GM12878 (cell line): ENCODE data around the gene PXDC1. TPM values are rescaled to one million over a fixed set of nuclear protein-coding genes. Genes with fewer than 3 reads are reported as not detected.

Experiments
- ATAC-seq: fragments of 200-7000 bp; cut with Tn5 transposase; 3 replicates; pipeline ENCODE4 v1.9.1; 2020; ENCODE audit warnings: mild to moderate bottlenecking, moderate library complexity
- BruUV-seq: library from RNA; stranded (reverse); fragments of 400-500 nt; replicated peaks from 2 replicates; lab custom pipeline; 2021; lab: Mats Ljungman, UMichigan
- CTCF ChIA-PET: fragments of 300-600 bp; sonication (Branson Sonifier 250); formaldehyde crosslinking; extraction: SDS; loops from one replicate; lab custom pipeline; 2021; ENCODE audit warnings: inconsistent platforms; lab: Yijun Ruan, JAX
- POLR2A ChIA-PET: fragments of 350-600 bp; formaldehyde crosslinking; extraction: SDS; loops from one replicate; lab custom pipeline; 2021; ENCODE audit warnings: inconsistent platforms; lab: Charles Lee
- RAD21 ChIA-PET: fragments of 300-600 bp; sonication (Branson Sonifier 250); formaldehyde crosslinking; loops from one replicate; lab custom pipeline; 2023; ENCODE audit warnings: antibody characterized with exemption; ENCODE audit not compliant: unreplicated experiment; lab: Charles Lee
- SMC1A ChIA-PET: fragments of 300-600 bp; sonication (Branson Sonifier 250); formaldehyde crosslinking; loops from one replicate; lab custom pipeline; 2023; ENCODE audit not compliant: unreplicated experiment, uncharacterized antibody; lab: Charles Lee
- DNase-seq: peaks from one replicate; pipeline ENCODE4 v3.0.0-alpha.2; 2011; ENCODE audit warnings: low read depth, low spot score
- FAIRE-seq: peaks from 3 replicates; lab custom pipeline; 2011; peaks lifted over from hg19 to GRCh38; lab: Jason Lieb, UNC
- H2AFZ ChIP-seq: 2 replicates; pipeline ENCODE4 v1.6.0; 2011; ENCODE audit warnings: low read depth, low read length, control low read depth; ENCODE audit not compliant: control insufficient read depth
- H3K27ac ChIP-seq: 2 replicates; pipeline ENCODE4 v1.5.1; 2011; ENCODE audit warnings: control low read depth; ENCODE audit not compliant: control insufficient read depth, insufficient read depth
- H3K27me3 ChIP-seq, 2 experiments: replicated peaks in 1 of 2; 2 replicates each; pipeline versions ENCODE4 v1.6.0 to v1.6.1; 2011; ENCODE audit warnings: low read length in 1 of 2; ENCODE audit not compliant: control insufficient read depth in 2 of 2, insufficient read depth in 2 of 2
- H3K36me3 ChIP-seq, 2 experiments: 2 replicates each; pipeline ENCODE4 v1.5.1; 2011; ENCODE audit warnings: low read length in 1 of 2; ENCODE audit not compliant: control insufficient read depth in 2 of 2, insufficient read depth in 2 of 2
- H3K4me1 ChIP-seq: 2 replicates; pipeline ENCODE4 v1.6.1; 2011; ENCODE audit warnings: mild to moderate bottlenecking, low read length, moderate library complexity, mixed read lengths; ENCODE audit not compliant: control insufficient read depth, insufficient read depth
- H3K4me2 ChIP-seq: 2 replicates; pipeline ENCODE4 v1.6.0; 2011; ENCODE audit warnings: control low read depth; ENCODE audit not compliant: control insufficient read depth, insufficient read depth
- H3K4me3 ChIP-seq: fragments of 200-600 bp; sonication (generic); 2 replicates; pipeline ENCODE4 v1.5.1; 2016
- H3K79me2 ChIP-seq: 2 replicates; pipeline ENCODE4 v1.6.0; 2011; ENCODE audit warnings: low read length; ENCODE audit not compliant: control insufficient read depth, insufficient read depth
- H3K9ac ChIP-seq: 2 replicates; pipeline ENCODE4 v1.8.0; 2011; ENCODE audit warnings: low read length, control low read depth, mixed read lengths; ENCODE audit not compliant: control insufficient read depth, insufficient read depth
- H3K9me3 ChIP-seq: replicated peaks from 3 replicates; pipeline ENCODE4 v1.5.1; 2011; ENCODE audit warnings: mild to moderate bottlenecking, low read length; ENCODE audit not compliant: control insufficient read depth, insufficient read depth
- H4K20me1 ChIP-seq: 2 replicates; pipeline ENCODE4 v1.6.0; 2011; ENCODE audit not compliant: control insufficient read depth, insufficient read depth
- DPF2 ChIP-seq: fragments of 450-650 bp; IDR thresholded peaks from 2 replicates; pipeline ENCODE4 v1.6.1; 2017; ENCODE audit warnings: mild to moderate bottlenecking
- E2F8 ChIP-seq: fragments of 450-650 bp; IDR thresholded peaks from 2 replicates; pipeline ENCODE4 v1.6.1; 2018; ENCODE audit warnings: mild to moderate bottlenecking, low read depth, moderate library complexity; ENCODE audit not compliant: partially characterized antibody
- ELK1 ChIP-seq: IDR thresholded peaks from 2 replicates; pipeline ENCODE4 v1.6.1; 2012; ENCODE audit warnings: low read depth, low read length, improper control_type of control experiment
- IRF4 ChIP-seq: IDR thresholded peaks from 2 replicates; pipeline ENCODE4 v1.6.1; 2011; ENCODE audit warnings: low read depth, low read length
- IRF5 ChIP-seq: fragments of 450-650 bp; IDR thresholded peaks from 2 replicates; pipeline ENCODE4 v1.6.1; 2017; ENCODE audit warnings: borderline replicate concordance
- JUND ChIP-seq: IDR thresholded peaks from 2 replicates; pipeline ENCODE4 v1.6.1; 2012; ENCODE audit warnings: low read depth, mild to moderate bottlenecking, low read length, improper control_type of control experiment, moderate library complexity
- MAX ChIP-seq: IDR thresholded peaks from 2 replicates; pipeline ENCODE4 v1.6.1; 2012; ENCODE audit warnings: low read depth, low read length, improper control_type of control experiment
- NFXL1 ChIP-seq: fragments of 450-650 bp; IDR thresholded peaks from 2 replicates; pipeline ENCODE4 v1.6.1; 2017; ENCODE audit warnings: antibody characterized with exemption, mild to moderate bottlenecking, borderline replicate concordance
- SMARCA5 ChIP-seq: fragments of 450-650 bp; IDR thresholded peaks from 2 replicates; pipeline ENCODE4 v1.6.1; 2017; ENCODE audit warnings: mild to moderate bottlenecking
- SREBF1 ChIP-seq: IDR thresholded peaks from 2 replicates; pipeline ENCODE4 v1.6.1; 2012; ENCODE audit warnings: mild to moderate bottlenecking, low read length
- SUPT20H ChIP-seq: IDR thresholded peaks from 2 replicates; pipeline ENCODE4 v1.6.1; 2011; ENCODE audit warnings: low read depth, mild to moderate bottlenecking, low read length, moderate library complexity, borderline replicate concordance; ENCODE audit not compliant: control insufficient read depth
- ZBTB40 ChIP-seq: fragments of 450-650 bp; IDR thresholded peaks from 2 replicates; pipeline ENCODE4 v1.6.1; 2016; ENCODE audit warnings: mild to moderate bottlenecking, moderate library complexity, borderline replicate concordance
- WGBS: methylation state at CpG from one replicate; pipeline ENCODE4 v1.1.6; 2016; ENCODE audit warnings: low lambda C conversion rate; ENCODE audit not compliant: insufficient replicate concordance, insufficient coverage; ENCODE audit errors: missing lambda C conversion rate; 5-methylcytosine and 5-hydroxymethylcytosine counted together
- in situ Hi-C: fragments of 300-500 bp; cut with MboI; formaldehyde crosslinking; loops from 9 replicates; pipeline ENCODE4 v1.14.3; 2018; ENCODE audit warnings: mixed read lengths
- intact Hi-C: fragments of 100-400 bp; cut with micrococcal nuclease; formaldehyde crosslinking; loops from one replicate; pipeline ENCODE4 v1.14.2; 2022; ENCODE audit not compliant: unreplicated experiment
- polyA plus RNA-seq, 11 experiments: library from polyadenylated mRNA; depleted of rRNA in 4 of 11; unstranded in 6 of 11; stranded (reverse) in 5 of 11; fragments of >200 nt; fragmentation: Nextera tagmentation in 4 of 11; fragmentation: Illumina TruSeq in 1 of 11; extraction: Ambion mirVana in 4 of 11; extraction: Trizol in 1 of 11; gene quantifications; 1 replicate in 1 of 11; 2 replicates in 10 of 11; pipeline versions ENCODE4 v1.2.1 to v1.2.3, GENCODE V29; 2011 to 2016; ENCODE audit warnings: inconsistent platforms in 2 of 11, missing spikeins in 2 of 11, low read depth in 1 of 11
- total RNA-seq, 4 experiments: library from RNA; depleted of rRNA in 3 of 4; stranded (reverse); fragments of >200 nt in 3 of 4; fragmentation: Illumina TruSeq in 1 of 4; extraction: Trizol in 1 of 4; gene quantifications; 2 replicates each; pipeline versions ENCODE4 v1.2.1 to v1.2.3, GENCODE V29; 2013 to 2021

PXDC1 gene
- total and polyA plus RNA-seq, 10 of the 15 experiments (the other 5 are each of a cell fraction or from before 2014, with no cell fraction given) = 0.03 to 0.72 (median 0.32) TPM; not detected in 2

- no peaks in the 10 kb centered on the region for H3K79me2 ChIP-seq
- in situ Hi-C loops = loop anchor here (5.0 kb wide), 2 partner anchors 242 to 412 kb away; no protein-coding TSS in a partner anchor
- POLR2A ChIA-PET = no interaction called here
- no peak for TF ChIP-seq NFXL1
- no peak for TF ChIP-seq SUPT20H
- TF ChIP-seq ELK1 = no peak
- TF ChIP-seq JUND = no peak
- TF ChIP-seq IRF4 = no peak
- no peak for TF ChIP-seq MAX
- no peak for TF ChIP-seq SREBF1
- TF ChIP-seq IRF5 = no peak
- TF ChIP-seq E2F8 = no peak
- TF ChIP-seq DPF2 = no peak
- no peak for TF ChIP-seq SMARCA5
- TF ChIP-seq ZBTB40 = no peak
These were observed 6.5 kb downstream of the PXDC1 start for GRCh38 chr6:3744901-3745470.

More at GRCh38 chr6:3744901-3745470, 6.5 kb downstream of the PXDC1 start:
- BruUV-seq = no TSS peak
- Histone ChIP-seq H3K4me1 (peaks cover 8% of the 10 kb centered on the region), H3K27ac (no peak overlapping the region), H3K9me3 (no peaks in the 10 kb centered on the region; the same call in 2 of the 3 replicates), H3K27me3 (peaks cover 4 to 8% of the 10 kb centered on the region in 2 experiments; a peak in 3 of 4 replicates), H3K9ac (no peak overlapping the region), H4K20me1 (no peaks in the 10 kb centered on the region), H3K4me3 (no peak overlapping the region), H2AFZ (no peak overlapping the region), H3K4me2 (no peak overlapping the region), H3K36me3 (no peaks in the 10 kb centered on the region)
- ATAC-seq = no peak
- CTCF ChIA-PET = interaction anchor here (0.5 to 5.5 kb wide), 7 partner anchors 230 to 276 kb away, joined by 3 to 74 read pairs (median 4); a partner anchor contains a TSS
- SMC1A ChIA-PET = interaction anchor here (0.6 kb wide), 1 partner anchor 465 kb away, joined by 3 read pairs; no protein-coding TSS in a partner anchor
- RAD21 ChIA-PET = interaction anchor here (1.7 kb wide), 1 partner anchor 234 kb away, joined by 9 read pairs; no protein-coding TSS in a partner anchor
- 96% methylated on average over 20 of the region's 20 CpGs for WGBS
- no peak for FAIRE-seq
- intact Hi-C loops = loop anchor here (5.0 to 10.0 kb wide), 3 partner anchors 107 to 470 kb away; no protein-coding TSS in a partner anchor
- DNase-seq = no peak
